ENCODE data around the gene FOXO6.
"Not testable (repeated sequence)": the region's sequence is repeated elsewhere in the genome, so short reads cannot be mapped to it uniquely, and the experiment has no call there.

Gene FOXO6

GRCh38 chr1:41328780-41329640, 32.2 kb upstream of the FOXO6 start:
- DNase-seq, result no peak

DNA sequence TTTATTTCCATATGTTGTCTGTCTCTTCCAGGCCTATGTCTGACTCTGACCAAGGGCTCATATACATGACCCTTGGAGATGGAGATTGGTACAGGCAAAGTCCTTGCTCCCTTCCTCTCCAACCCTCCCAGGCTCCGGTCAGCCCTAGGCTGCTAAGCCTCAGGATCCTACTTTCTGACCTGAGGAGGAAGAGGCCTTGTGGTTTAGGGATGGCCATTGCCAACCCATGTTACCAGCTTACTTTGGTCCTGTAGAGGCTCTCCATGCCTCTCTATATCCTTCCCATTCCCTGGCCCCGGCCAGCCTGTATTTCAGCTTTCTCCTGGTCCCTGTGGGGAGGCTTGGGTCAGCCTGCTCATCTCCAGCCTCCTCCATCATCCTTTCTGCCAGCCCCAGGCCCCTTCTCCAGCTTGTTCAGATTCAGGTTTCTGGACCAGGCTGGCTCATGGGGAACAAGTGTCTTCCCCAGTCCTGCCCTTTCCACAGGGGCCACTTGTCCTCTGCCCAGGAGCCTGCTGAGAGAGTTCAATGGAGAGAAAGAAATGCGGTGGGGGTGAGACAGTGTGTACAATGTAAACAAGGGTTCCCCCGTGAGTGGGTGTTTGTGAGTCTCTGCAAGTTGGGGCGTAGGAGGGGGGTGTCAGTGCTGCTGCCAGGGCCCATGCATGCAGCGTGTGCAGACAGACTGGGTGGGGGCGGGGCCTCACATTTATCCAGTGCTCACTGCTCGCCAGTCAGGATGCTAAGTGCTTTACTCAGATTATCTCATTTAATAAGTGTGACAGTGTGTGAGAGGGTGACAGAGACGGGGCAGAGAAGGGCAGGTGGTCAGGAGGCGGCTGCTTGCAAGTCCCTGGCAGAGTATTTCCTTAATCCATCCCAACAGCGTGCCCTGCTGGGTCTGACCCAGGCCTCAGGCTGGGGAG, 31.3 kb upstream of the FOXO6 start:
- DNase-seq, result no peak

- DNase-seq, result no peak
Measured at GRCh38 chr1:41330588-41331545, 30.4 kb upstream of the FOXO6 start.

DNA sequence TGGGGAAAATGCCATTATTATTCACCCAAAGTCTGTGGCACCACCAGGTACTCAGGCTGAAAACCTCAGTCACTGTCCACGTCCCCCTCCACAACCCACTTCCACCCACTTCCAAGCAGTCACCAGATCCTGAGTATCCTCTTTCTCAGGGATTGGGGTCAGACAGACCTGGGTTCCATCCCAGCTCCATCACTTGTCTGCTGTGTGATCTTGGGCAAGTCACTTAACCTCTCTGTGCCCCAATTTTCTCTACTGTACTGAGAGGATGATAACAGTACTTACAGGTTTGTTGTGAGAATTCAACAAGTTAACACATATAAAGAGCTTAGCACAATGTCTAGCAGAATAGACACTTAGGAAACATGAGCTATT, 29.7 kb upstream of the FOXO6 start:
- no peak for DNase-seq

GRCh38 chr1:41332161-41332560, 29.1 kb upstream of the FOXO6 start:
- not testable (repeated sequence) for DNase-seq

DNA sequence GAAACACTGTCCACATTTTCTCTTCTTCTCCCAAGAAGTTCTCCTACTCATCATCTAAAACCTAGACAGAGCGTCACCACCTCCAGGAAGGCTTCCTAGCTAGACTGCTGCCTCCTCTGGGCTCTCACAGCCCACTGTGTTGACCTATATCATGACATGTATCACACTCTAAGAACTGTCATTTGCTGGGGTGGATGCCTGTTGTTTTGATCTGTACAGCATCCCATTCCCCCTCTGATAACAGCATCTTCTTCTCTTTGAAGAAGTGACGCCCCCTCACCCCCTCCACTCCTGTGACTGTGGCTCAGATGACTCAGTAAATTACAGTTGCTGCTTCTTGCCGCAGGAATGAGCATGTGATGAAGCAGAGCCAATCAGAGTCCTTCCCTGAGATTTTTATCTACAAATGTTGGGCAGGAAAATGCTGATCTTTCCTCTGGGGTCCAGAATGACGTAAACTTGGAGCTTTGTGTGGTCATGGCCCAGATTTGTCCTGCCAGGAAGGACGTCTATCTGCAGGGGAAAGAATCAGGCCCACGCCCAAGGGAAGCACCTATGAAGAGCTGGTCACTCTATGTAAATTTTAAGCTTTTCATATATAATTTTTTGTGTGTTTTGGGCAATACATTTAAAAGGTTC, 28.0 kb upstream of the FOXO6 start:
- no peak for DNase-seq

DNA sequence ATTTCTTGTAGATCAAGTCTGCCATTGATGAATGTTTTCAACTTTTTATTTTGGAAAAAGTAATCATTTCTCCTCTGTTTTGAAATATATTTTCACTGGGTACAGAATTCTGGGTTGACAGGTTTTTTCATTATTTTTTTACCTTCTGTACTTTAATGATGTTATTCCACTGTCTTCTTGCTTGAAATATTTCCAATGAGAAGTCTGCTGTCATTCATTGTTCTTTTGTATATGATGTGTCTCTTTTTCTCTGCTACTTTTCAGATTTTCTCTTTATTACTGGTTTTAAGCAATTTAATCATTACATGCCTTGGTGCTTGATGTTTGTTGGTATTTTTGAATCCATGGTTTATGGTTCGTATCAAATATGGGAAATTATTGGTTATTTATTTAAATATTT, 22.4 kb upstream of the FOXO6 start:
- DNase-seq, result no peak

DNA sequence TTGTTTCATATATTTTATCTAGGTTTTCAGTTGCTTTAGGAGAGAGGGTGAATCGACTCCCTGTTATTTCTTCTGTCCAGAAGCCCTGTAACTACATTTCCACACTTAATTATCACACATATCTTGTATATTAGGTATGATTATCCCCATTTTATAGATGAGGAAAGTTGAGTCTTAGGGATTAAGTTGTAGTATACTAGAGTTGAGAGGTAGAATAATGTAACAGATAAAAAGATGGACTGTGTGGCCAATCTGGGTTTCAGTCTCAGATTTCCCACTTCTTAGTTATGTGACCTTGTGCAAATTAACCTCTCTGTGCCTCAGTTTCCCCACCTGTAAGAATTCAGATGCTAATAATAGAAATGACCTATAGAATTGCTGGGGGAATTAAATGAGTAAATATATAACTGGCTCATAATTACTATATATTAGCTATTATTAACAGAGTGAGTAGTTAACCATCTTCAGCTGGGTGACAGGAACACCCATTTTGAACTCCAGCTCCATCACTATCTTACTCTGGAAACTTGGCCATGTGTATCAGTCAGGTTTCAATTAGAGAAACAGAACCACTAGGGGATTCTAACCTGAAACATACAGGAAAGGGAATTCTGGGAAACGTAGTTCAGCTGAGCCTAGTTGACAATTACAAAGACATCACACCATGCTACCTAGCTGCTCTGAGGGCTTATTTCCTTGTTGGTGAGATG, 20.4 kb upstream of the FOXO6 start:
- DNase-seq, result no peak

GRCh38 chr1:41341365-41341683, 19.9 kb upstream of the FOXO6 start:
- DNase-seq, result no peak

DNA sequence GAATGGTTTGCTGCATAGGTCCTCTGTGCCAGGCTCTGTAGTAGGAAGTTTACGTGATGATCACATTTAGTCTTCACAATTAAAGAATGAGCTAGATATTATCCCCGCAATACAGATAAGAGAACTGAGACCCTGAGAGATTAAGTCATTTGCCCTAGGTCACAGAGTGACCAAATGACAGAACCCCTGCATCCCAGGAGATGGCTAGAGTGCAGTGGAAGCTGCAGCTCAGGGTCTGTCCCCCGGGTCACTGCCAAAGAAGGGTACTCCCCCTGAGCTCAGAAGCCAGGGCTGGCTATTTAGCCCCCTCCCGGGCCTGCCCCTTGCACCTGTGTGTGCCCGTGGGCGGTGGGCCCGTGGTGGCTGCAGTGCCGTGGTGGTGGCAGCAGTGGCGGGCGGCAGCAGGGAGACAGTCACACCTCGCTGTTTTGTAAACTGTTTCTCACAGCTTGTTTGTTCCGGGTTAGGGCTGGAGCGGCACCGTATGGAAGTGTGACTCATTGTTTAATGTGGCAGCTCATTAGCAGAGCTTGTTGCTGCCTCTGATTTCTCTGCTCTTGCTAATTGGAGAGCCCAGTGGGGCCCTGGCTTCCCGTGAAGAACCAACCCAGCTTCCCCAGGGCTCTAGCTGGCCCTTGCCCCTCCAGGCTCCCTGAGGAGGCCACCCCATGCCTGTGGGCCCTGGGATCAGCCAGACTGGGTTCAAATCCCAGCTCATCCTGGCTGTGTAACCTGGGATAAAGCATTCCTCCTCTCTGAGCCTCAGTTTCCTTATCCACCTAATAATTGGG, 19.3 kb upstream of the FOXO6 start:
- no peak for DNase-seq

- no peak for DNase-seq
Measured at GRCh38 chr1:41342774-41343355, 18.4 kb upstream of the FOXO6 start.

- DNase-seq, result no peak
Measured at GRCh38 chr1:41343790-41344699, 17.2 kb upstream of the FOXO6 start.

GRCh38 chr1:41344708-41345159, 16.5 kb upstream of the FOXO6 start:
- no peak for DNase-seq

- no peak for DNase-seq
Measured at GRCh38 chr1:41345434-41346075, 15.7 kb upstream of the FOXO6 start.

DNA sequence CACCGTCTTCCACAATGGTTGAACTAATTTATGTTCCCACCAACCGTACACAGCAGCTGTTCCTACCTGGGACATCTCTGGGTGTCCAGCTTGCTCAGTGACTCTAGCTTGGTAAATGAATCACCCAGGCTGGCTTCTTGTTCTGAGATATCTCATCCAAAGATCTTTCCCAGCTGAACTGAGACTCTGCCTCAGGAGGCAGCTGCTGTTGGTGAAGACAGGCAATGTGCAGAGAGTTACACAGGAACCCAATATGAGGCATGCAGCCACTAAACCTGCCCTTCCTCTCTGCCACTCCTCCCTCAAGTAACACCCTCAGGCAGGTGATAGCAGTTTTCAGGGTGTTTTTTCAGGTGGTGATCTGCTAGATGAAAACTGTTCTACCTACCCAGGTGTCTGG, 14.0 kb upstream of the FOXO6 start:
- no peak for DNase-seq

GRCh38 chr1:41348394-41348793, 12.8 kb upstream of the FOXO6 start:
- no peak for DNase-seq

DNA sequence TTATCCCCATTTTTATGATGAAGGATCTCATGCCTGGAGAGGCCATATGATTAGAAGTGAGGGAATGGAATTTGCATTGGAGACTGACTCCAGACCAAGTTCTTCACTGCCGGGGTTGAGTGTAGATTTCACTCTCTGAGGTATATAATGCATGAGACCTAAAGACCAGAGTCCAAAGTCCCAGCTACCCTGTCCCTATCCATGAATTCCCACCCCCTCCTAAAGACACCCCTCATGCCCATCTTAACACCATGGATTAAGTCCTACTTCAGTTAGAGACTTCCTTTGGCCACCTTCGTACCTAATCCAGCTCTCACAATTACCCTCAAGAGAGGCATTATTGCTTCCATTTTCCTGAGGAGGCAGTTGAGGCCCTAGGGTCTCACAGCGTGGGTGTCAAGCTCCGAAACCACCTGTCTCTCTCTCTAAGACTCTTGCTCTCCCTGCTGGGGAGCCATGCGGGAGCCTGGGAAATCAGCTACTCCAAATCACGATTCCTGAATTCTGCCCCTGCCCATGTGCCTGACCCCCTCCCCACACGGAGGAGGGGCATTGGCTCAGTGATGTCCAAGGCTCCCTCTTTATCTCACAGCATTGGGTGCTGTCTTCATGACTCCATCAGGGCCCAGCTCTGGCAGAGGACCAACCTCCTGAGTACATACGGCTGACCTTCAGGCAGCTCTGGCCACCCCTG, 11.7 kb upstream of the FOXO6 start:
- DNase-seq, result no peak

GRCh38 chr1:41350055-41350378, 11.2 kb upstream of the FOXO6 start:
- no peak for DNase-seq

Data from right kidney (tissue), 1 donor.